Vagina (tissue), 2 donors: Measurements from ENCODE around the gene LONRF2. TPM values are rescaled to one million over a fixed set of nuclear protein-coding genes. Genes with fewer than 3 reads are reported as not detected.

Source experiments
- DNase-seq, 2 donors: peaks; one replicate each; pipeline ENCODE4 v3.0.0-alpha.2; 2017; ENCODE audit errors: extremely low spot score in 2 of 2
- H3K27ac ChIP-seq: fragments of 200-600 bp; sonication (generic); one replicate; pipeline ENCODE4 v1.5.1; 2019
- H3K27me3 ChIP-seq: fragments of 200-600 bp; sonication (generic); one replicate; pipeline ENCODE4 v1.5.1; 2019
- H3K36me3 ChIP-seq, 2 donors: fragments of 200-600 bp; sonication (generic); one replicate each; pipeline ENCODE4 v1.5.1; 2017 to 2019
- H3K4me1 ChIP-seq: fragments of 200-600 bp; sonication (generic); one replicate; pipeline ENCODE4 v1.5.1; 2019
- H3K4me3 ChIP-seq, 2 donors: fragments of 200-600 bp; sonication (generic); 1 replicate in 1 of 2; 2 replicates in 1 of 2; pipeline ENCODE4 v1.5.1; 2016 to 2019
- H3K9me3 ChIP-seq: fragments of 200-600 bp; sonication (generic); one replicate; pipeline ENCODE4 v1.5.1; 2019
- CTCF ChIP-seq, 3 experiments: fragments of 450-650 bp in 2 of 3; fragments of 200-600 bp in 1 of 3; sonication (generic) in 1 of 3; IDR thresholded peaks; one replicate each; pipeline ENCODE4 v1.5.1; 2017 to 2019; ENCODE audit warnings: antibody characterized with exemption in 3 of 3, mild to moderate bottlenecking in 2 of 3, moderate library complexity in 2 of 3
- POLR2A ChIP-seq, 2 donors: fragments of 450-650 bp; IDR thresholded peaks; one replicate each; pipeline ENCODE4 v1.6.1; 2017; ENCODE audit warnings: antibody characterized with exemption in 2 of 2, mild to moderate bottlenecking in 2 of 2, moderate library complexity in 2 of 2
- POLR2AphosphoS5 ChIP-seq, 2 donors: sonication (generic); formaldehyde crosslinking; IDR thresholded peaks; one replicate each; pipeline ENCODE4 v1.9.0; 2017; ENCODE audit warnings: antibody characterized with exemption in 2 of 2, mild to moderate bottlenecking in 2 of 2, low read depth in 1 of 2; ENCODE audit not compliant: insufficient read depth in 1 of 2
- intact Hi-C: fragments of 100-400 bp; cut with DNase I; formaldehyde crosslinking; loops from one replicate; pipeline ENCODE4 v1.15.1; 2023
- total RNA-seq: library from RNA; depleted of rRNA; stranded (reverse); fragments of >200 nt; gene quantifications from one replicate; pipeline ENCODE4 v1.2.3, GENCODE V29; 2016

Gene LONRF2
- total RNA-seq, 1 donor from 2014 or later: 9.6 TPM

- no peaks in the 10 kb centered on the region for H3K9me3 ChIP-seq
- no peak for TF ChIP-seq POLR2A (IDR thresholded peaks at IDR 0.05)
- no peak for TF ChIP-seq CTCF (IDR thresholded peaks at IDR 0.05)
- TF ChIP-seq POLR2AphosphoS5 (IDR thresholded peaks at IDR 0.05; ENCODE audit: insufficient read depth in 1 of 2, low read depth in 1 of 2): no peak
- no peaks in the 10 kb centered on the region for H3K36me3 ChIP-seq
- H3K4me1 ChIP-seq: no peaks in the 10 kb centered on the region
- DNase-seq: no peak
- H3K27ac ChIP-seq: no peak overlapping the region
- intact Hi-C loops: no loop called here
- H3K4me3 ChIP-seq: no peak overlapping the region
- H3K27me3 ChIP-seq: no peaks in the 10 kb centered on the region
These were observed 86.1 kb downstream of the LONRF2 start for GRCh38 chr2:100236166-100236565.

- DNase-seq: no peak
- no peak overlapping the region for H3K27ac ChIP-seq
- no peaks in the 10 kb centered on the region for H3K27me3 ChIP-seq
- intact Hi-C loops: no loop called here
- H3K36me3 ChIP-seq: no peaks in the 10 kb centered on the region
- no peaks in the 10 kb centered on the region for H3K9me3 ChIP-seq
- H3K4me3 ChIP-seq: no peak overlapping the region
- no peaks in the 10 kb centered on the region for H3K4me1 ChIP-seq
- TF ChIP-seq CTCF (IDR thresholded peaks at IDR 0.05) (no peak), POLR2A (IDR thresholded peaks at IDR 0.05) (no peak), POLR2AphosphoS5 (IDR thresholded peaks at IDR 0.05; ENCODE audit: insufficient read depth in 1 of 2, low read depth in 1 of 2) (no peak)
These were observed 86.7 kb downstream of the LONRF2 start for GRCh38 chr2:100235581-100235980.

GRCh38 chr2:100235098-100235497 is 87.2 kb downstream of the LONRF2 start:
- peak in 1 of 2 donors; percentile 44 for DNase-seq
- H3K36me3 ChIP-seq: no peaks in the 10 kb centered on the region
- H3K4me3 ChIP-seq: no peak overlapping the region
- no peaks in the 10 kb centered on the region for H3K27me3 ChIP-seq
- H3K4me1 ChIP-seq: no peaks in the 10 kb centered on the region
- H3K27ac ChIP-seq: no peak overlapping the region
- no peaks in the 10 kb centered on the region for H3K9me3 ChIP-seq
- intact Hi-C loops: no loop called here
- TF ChIP-seq POLR2AphosphoS5 (IDR thresholded peaks at IDR 0.05; ENCODE audit: insufficient read depth in 1 of 2, low read depth in 1 of 2) (no peak), POLR2A (IDR thresholded peaks at IDR 0.05) (no peak), CTCF (IDR thresholded peaks at IDR 0.05) (no peak)

- Histone ChIP-seq H3K27me3 (no peaks in the 10 kb centered on the region), H3K4me3 (no peak overlapping the region), H3K27ac (no peak overlapping the region), H3K9me3 (no peaks in the 10 kb centered on the region), H3K36me3 (no peaks in the 10 kb centered on the region), H3K4me1 (no peaks in the 10 kb centered on the region)
- peak in 1 of 2 donors; percentile 3 for DNase-seq
- intact Hi-C loops: no loop called here
- TF ChIP-seq POLR2AphosphoS5 (IDR thresholded peaks at IDR 0.05; ENCODE audit: insufficient read depth in 1 of 2, low read depth in 1 of 2): no peak
- no peak for TF ChIP-seq CTCF (IDR thresholded peaks at IDR 0.05)
- TF ChIP-seq POLR2A (IDR thresholded peaks at IDR 0.05): no peak
These were observed 88.2 kb downstream of the LONRF2 start for GRCh38 chr2:100234141-100234540.

GRCh38 chr2:100233061-100233460 is 89.2 kb downstream of the LONRF2 start:
- H3K9me3 ChIP-seq: no peaks in the 10 kb centered on the region
- peak in 1 of 2 donors; percentile 62 for DNase-seq
- no peaks in the 10 kb centered on the region for H3K36me3 ChIP-seq
- no peak overlapping the region for H3K27ac ChIP-seq
- H3K4me3 ChIP-seq: no peak overlapping the region
- no peak for TF ChIP-seq POLR2A (IDR thresholded peaks at IDR 0.05)
- TF ChIP-seq CTCF (IDR thresholded peaks at IDR 0.05): no peak
- no peak for TF ChIP-seq POLR2AphosphoS5 (IDR thresholded peaks at IDR 0.05; ENCODE audit: insufficient read depth in 1 of 2, low read depth in 1 of 2)
- no peaks in the 10 kb centered on the region for H3K27me3 ChIP-seq
- intact Hi-C loops: no loop called here
- no peaks in the 10 kb centered on the region for H3K4me1 ChIP-seq
